Midbrain (tissue), 1 donor: Measurements from ENCODE around the gene ACSM5.
"Not testable (repeated sequence)": the region's sequence is repeated elsewhere in the genome, so short reads cannot be mapped to it uniquely, and the experiment has no call there.

ENCODE experiments used
- DNase-seq: peaks from one replicate; lab custom pipeline; 2025; lab: John Stamatoyannopoulos, UW

ACSM5 gene

GRCh38 chr16:20451364-20451763 lies 42.0 kb downstream of the ACSM5 start, which contains the start of gene ACSM2A:
ACSM2A (plus strand) TSS chr16:20451521; CDS start chr16:20460115, 8,594 bp downstream.
- DNase-seq, result not testable (repeated sequence)

- not testable (repeated sequence) for DNase-seq
Measured at GRCh38 chr16:20453633-20454032, 44.3 kb downstream of the ACSM5 start.

- not testable (repeated sequence) for DNase-seq
Measured at GRCh38 chr16:20459227-20459626, 49.9 kb downstream of the ACSM5 start.

- not testable (repeated sequence) for DNase-seq
Measured at GRCh38 chr16:20460313-20460712, 51.0 kb downstream of the ACSM5 start.

GRCh38 chr16:20468954-20469353 lies 59.6 kb downstream of the ACSM5 start:
- not testable (repeated sequence) for DNase-seq

GRCh38 chr16:20469930-20470329 lies 60.6 kb downstream of the ACSM5 start:
- DNase-seq, result not testable (repeated sequence)

DNA sequence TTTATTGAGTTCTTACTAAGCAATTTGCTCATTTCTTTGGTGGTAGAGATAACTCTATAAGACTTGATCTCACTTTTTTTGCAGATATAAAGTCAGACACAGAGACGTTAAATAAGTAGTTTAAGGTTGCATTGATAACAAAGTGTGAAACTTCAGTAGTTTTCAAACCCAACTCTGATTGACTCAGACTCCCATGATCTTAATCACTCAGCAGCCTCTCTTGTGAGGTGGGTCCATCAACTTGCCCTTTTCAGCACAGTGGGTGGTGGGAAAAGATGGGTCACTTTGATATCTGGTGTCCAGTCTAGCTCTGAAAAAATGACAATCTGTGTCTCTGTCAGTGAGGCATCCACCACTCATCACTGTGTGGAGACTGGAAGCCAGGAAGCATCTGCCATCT lies 61.4 kb downstream of the ACSM5 start:
- DNase-seq, result not testable (repeated sequence)

DNA sequence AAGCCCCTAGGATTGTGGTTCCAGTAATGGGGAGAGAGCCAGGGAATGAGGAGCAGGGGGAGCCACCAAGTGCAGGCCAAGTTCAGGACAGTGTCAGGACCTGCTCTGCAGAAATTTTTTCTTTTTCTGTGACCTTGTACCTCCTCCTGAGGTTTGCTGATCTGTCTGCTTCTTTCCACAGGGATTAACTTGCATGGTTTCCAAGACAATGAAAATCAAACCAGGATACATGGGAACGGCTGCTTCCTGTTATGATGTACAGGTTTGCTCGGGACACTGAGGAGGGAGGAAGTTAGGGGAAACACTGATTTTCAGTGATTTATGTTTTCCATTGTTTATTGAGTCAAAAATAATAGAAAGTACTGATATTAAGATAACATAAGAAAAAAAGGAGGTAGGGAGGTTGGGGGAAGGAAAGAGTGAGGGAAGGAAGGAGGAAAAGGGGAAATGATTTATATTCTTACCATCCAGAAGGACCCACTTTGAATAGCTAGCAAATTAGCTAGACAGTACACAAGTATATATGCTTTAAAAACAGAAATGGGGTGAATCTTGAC lies 67.9 kb downstream of the ACSM5 start:
- DNase-seq, result not testable (repeated sequence)

- DNase-seq, result not testable (repeated sequence)
Measured at GRCh38 chr16:20483989-20484388, 74.7 kb downstream of the ACSM5 start.

DNA sequence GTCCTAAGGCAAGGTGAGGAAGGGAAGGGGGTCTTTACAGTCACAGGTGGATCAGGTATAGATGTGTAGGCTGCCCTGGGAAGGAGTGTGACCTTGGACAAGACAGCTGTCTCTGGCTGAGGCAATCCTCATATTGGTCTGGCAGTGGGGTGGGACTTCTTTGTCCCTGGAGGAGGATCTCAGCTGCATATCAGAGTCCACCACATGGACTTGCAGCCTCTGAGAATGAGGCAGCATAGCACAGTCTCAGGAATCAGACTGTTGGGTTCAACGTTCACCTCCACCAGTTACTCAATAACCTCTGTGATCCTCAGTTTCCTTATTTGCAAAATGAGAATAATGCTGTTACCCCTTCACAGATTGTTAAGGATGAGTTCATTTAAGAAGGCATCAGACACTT lies 75.4 kb downstream of the ACSM5 start:
- DNase-seq, result no peak

- no peak for DNase-seq
Measured at GRCh38 chr16:20485408-20485807, 76.1 kb downstream of the ACSM5 start.
